ENCODE data around the gene NOL6.

- no peak for TF ChIP-seq CTCF (IDR thresholded peaks at IDR 0.05)
- TF ChIP-seq ZFX (IDR thresholded peaks at IDR 0.05; ENCODE audit: borderline replicate concordance) = no peak
These were observed 27.3 kb downstream of the NOL6 start for GRCh38 chr9:33446240-33446945.

Data from 22Rv1 (cell line).